SKM-1 treated with dmso at 0.1 percent for 144 hours (cell line): ENCODE data around the gene HIRA.
"Not testable (repeated sequence)": the region's sequence is repeated elsewhere in the genome, so short reads cannot be mapped to it uniquely, and the experiment has no call there.

Source experiments
- DNase-seq: peaks from one replicate; lab custom pipeline; 2025; ENCODE audit not compliant: unreplicated experiment; lab: John Stamatoyannopoulos, UW

HIRA gene

DNA sequence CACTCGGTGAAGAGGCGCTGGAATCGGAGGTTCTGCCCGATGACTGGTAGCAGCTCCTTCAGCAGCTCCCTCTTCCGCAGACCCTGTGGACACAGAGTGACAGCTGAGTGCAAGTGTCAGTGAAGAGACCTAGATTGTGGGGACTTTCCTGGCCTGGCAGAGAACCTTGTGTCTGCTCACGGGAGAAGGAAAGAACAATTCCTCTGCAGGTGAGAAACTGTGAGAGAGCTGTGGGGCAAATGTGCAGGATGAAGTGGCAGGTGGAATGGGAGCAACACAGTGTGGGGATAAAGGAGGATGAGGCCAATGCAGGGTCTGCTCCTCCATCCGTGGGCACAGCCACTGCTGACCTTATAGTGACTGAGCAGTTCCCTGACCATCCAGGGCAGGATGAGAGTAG is 100.1 kb downstream of the HIRA start:
- no peak for DNase-seq

DNA sequence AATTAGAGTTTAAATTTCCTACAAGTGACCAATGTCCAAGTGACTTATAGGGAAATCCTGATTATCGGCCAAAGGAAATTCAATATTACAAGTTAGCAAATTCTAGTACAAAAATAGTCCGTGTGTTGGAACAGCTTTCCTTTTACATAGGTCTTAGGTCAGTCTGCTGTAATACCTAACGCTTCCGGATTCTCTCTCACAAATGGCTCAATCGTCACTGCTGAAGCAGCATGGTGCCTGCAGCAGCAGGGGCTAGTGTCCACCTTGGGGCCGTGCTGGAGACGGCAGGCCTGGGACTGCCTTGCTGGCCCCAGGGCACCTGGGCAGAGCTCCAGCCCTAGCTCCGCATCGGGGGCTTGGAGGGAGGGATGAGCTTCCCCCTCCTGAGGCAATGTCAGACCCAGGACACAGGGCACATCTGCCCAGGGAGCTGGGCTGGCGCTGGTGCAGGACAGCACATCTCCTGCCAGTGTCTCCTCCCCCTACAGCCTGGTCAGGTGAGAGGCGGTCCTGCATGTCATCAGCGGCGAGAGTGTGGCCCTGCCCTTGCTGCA is 100.6 kb downstream of the HIRA start:
- no peak for DNase-seq

DNA sequence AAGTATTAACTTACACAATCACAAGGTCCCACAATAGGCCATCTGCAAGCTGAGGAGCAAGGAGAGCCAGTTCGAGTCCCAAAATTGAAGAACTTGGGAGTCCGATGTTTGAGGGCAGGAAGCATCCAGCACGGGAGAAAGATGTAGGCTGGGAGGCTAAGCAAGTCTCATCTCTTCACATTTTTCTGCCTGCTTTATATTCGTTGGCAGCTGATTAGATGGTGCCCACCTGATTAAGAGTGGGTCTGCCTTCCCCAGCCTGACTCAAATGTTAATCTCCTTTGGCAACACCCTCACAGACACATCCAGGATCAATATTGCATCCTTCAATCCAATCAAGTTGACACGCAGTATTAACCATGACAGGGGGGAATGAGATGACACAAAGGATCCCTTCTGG is 101.3 kb downstream of the HIRA start:
- DNase-seq, result not testable (repeated sequence)

DNA sequence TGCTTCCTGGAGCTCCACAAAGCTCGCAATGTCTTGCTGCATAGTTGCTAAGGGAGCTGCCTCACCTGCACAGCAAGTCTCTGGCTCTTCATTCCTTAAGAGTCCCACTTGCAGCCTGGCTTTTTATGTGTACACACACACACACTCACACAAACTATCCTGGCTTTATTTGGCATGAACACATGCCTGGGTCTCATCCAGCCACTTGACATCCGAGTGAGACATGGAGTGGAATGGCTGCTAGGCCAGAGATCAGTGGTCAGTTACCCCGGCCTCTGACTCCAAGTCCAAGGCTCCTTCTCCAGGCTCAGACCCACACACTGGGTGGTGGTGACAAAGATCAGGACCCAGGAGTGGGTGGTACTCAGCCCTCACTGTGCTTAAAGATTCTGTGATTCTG is 102.1 kb downstream of the HIRA start:
- DNase-seq, result no peak

DNA sequence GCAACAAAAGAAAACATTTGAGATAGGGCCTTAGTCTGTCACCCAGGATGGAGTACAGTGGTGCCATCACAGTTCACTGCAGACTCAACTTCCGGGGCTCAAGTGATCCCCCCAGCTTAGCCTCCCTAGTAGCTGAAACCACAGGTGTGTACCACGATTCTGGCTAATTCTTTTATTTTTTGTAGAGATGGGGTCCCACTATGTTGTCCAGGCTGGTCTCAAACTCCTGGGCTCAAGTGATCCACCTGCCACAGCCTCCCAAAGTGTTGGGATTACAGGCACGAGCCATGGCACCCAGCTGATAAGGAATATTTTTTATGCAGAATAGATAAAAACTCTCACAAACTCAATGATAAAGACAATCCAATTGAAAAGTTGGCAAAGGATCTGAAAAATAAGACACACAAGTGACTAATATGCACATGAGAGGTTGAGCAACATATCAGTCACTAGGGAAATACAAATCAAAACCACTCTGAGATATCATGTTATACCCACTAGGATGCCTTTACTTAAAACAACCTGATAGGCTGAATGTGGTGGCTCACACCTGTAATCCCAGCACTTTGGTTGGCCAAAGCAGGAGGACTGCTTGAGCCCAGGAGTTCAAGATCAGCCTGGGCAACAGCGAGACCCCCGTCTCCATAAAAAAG is 106.1 kb downstream of the HIRA start:
- DNase-seq, result no peak

DNA sequence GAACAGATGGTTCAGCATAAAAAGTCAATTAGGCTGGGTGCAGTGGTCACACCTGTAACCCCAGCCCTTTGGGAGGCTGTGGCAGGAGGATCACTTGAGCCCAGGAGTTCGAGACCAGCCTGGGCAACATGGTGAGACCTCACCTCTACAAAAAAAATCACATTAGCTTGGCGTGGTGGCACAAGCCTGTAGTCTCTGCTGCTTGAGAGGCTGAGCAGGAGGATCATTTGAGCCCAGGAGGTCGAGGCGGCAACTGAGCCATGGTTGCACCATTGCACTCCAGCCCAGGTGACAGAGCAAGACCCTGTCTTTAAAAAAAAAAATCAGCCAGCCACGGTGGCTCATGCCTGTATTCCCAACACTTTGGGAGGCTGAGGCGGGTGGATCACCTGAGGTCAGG is 108.1 kb downstream of the HIRA start:
- DNase-seq, result not testable (repeated sequence)

DNA sequence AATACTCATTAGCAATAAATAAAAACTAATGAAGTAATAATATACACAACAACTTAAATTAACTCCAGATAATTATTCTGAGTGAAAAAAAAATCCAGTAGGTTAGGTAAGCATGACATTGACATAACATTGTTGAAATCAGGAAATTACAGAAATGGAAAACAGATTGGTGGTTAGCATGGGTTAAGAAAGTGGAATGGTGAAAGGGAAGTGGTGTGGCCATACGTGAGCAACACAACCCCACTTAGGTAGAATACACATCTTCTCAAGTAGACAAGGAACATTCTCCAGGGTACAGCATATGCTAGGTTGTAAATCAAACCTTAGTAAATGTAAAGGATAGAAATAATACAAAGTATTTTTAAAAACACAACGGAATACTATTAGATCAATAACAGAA is 109.8 kb downstream of the HIRA start:
- DNase-seq, result peak; percentile 47

DNA sequence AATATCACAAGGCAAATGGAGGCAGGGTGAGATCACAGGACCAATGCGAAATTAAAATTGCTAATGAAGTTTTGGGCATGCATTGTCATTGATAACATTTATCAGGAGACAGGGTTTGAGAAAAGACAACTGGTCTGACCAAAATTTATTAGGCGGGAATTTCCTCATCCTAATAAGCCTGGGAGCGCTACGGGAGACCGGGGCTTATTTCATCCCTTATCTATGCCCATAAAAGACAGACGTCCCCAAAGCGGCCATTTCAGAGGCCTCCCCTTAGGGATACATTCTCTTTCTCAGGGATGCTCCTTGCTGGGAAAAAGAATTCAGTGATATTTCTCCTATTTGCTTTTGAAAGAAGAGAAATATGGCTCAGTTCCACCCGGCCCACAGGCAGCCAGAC is 111.4 kb downstream of the HIRA start:
- not testable (repeated sequence) for DNase-seq

DNA sequence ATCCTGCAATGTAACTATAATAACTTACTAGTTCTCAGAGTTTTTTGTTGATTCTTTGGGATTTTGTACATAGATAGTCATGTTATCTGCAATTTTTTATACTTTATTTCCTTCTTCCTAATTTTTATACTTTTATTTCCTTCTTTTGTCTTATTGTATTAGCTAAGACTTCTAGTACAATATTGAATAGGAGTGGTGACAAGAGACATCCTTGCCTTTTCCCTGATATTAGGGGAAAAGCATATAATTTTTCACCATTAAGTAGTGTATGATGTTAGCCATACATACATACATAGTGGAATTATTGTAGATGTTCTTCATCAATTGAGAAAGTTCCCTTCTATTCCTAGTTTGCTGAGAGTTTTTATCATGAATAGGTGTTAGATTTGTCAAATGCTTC is 112.3 kb downstream of the HIRA start:
- no peak for DNase-seq

DNA sequence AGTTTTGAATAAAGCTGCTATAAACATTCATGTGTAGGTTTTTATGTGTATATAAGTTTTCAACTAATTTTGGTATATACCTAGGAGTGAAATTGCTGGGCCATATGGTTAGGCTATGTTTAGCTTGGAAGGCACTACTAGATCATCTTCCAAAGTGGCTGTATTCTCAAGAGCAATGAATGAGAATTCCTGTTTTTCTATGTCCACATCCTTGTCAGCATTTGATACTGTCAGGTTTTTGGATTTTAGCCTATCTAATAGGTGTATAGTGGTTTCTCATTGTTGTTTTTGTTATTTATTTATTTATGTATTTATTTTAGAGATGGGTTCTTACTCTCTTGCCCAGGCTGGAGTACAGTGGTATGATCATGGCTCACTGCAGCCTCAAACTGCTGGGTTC is 113.7 kb downstream of the HIRA start:
- DNase-seq, result no peak

DNA sequence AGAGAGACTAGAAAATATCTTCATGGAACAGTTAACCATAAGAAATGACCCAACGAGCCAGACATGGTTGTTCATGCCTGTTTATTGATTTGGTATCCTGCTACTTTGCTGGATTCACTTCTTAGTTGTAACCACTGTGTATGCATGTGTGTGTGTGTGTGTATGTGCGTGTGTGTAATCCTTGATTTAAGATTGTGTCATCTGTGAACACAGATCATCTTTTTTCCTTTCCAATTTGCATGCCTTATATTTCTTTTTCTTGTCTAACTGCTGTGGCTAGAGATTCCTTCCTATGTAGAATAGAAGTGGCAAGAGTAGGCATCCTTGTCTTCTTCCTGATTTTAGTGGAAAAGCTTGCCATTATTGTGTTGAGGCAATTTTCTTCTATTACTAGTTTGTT is 123.7 kb downstream of the HIRA start:
- no peak for DNase-seq

DNA sequence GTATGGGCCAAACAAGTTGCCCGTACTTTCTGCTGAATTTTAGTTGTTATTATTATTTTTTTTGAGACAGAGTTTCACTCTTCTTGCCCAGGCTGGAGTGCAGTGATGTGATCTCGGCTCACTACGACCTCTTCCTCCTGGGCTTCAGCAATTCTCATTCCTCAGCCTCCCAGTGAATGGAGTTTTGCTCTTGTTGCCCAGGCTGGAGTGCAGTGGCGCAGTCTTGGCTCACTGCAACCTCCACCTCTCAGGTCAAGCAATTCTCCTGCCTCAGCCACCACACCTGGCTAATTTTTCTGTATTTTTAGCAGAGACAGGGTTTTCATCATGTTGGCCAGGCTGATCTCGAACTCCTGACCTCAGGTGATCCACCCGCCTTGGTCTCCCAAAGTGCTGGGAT is 125.0 kb downstream of the HIRA start:
- not testable (repeated sequence) for DNase-seq

DNA sequence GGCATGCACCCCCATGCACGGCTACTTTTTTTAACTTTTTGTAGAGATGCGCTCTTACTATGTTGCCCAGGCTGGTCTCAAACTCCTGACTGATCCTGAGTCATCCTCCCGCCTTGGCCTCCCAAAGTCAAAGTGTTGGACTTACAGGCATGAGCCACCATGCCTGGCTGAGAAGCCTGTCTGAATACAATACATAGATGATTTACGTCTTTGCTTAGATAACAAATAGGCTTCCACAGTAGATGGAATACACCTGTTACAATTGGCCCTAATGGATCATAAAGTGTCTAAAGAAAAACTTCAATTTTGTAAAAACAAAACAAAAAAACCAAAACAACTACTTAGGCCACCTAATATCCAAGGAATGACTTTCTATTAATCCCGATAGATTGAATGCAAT is 127.0 kb downstream of the HIRA start:
- no peak for DNase-seq

DNA sequence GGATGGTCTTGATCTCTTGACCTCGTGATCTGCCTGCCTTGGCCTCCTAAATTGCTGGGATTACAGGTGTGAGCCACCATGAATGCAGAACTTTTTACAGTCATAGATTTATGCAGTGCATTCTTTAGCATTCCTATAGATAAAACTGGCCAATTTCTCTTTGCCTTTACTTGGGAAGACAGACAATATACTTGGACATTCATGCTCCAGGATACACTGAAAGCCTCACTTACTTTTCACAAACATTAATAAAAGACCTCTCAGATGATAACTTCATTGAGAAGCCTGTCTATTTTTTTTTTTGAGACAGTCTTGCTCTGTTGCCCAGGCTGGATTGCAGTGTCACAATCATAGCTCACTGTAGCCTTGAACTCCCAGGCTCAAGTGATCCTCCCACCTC is 127.7 kb downstream of the HIRA start:
- DNase-seq, result no peak

DNA sequence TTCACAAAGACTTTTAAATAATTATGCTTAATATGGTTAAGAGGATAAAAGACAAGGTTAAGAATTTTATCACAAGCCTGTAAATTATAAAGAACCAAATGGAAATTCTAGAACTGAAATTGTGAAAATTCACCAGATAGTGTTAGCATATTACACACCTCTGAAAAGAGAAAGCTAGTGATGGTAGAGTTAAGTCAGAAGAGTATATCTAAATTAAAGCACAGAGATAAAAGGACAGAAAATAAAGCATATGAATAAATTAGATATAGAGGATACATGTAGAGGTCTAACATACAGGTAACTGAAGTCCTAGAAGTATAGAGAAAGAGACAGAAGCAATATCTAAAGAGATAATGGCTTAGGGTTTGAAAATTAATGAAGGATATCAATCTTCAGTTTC is 135.8 kb downstream of the HIRA start:
- DNase-seq, result no peak

DNA sequence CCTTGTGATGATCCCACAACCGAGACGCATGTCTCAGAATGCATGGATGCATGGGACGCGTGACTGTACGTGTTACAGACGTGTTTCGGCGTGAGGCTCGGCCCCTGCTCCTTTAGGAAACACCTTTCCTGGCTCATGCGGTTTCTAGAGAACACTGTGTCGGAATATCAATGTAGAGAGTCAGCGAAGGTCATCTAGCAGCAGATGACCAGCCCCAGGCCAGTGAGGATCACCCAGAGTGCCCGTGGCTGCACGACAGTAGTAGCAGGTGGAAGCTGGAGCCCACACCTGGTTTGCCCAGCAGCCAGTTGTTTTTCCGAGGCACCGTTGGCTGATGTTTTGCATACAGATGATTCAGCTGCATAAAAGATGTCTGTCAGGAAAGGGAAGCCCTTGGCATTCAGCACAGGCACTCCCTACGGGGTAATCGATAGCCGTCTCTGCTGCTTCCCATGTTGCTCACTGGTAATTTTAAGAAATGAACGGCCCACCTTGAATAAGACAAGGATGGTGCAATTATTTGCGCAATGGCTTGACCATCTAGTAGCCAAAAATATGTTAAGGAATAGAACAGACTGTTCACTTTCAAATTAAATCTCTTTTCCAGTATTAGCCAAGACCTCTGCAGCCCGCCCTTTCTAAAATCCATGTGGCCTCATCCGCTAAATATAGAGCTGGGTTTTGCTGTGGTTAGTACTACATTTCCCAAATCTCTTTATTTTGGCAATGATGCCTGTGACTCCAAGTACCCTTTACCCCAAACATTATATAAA is 138.9 kb downstream of the HIRA start:
- peak; percentile 59 for DNase-seq

DNA sequence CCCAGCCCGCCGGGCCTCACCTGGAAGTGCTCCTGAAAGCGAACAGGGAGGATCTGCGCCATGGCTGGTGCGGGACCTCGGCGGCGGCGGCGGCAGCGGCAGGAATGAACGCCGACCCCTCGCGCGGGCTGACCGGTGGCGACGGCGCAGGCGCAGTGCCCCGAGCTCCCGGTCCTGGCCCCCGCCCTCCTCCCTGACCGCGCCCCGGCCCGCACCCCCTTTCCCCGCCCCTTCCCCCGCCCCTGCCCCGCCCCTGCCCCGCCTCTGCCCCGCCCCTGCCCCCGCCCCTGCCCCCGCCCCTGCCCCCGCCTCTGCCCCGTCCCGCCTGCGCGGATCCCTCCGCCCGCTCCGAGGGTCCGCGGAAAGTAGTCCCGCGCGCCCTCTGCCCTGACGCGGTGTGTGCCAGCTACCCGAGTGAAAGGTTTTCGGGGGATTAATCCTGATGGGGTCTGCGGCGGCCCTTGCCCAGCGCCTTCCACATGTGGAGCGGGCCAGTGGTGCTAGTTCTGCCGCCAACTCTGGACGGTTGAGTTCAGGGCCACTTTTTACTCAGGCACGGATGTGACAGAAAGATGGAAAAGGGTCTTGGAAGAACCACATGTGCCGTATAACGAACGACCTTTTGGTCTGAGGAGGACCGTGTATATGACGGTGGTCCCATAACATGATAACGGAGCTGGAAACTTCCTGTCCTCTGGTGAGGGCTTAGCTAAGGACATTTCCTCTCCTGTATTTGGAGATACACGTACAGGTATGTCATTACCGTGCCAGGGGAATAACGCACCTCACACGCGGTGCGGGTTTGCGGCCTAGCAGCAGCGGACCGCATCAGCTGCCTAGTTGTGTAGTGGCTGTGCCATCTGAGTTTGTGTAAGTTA is 139.7 kb downstream of the HIRA start, which contains the start of gene CLTCL1:
Gene CLTCL1, minus strand, starts transcription at position 140 of the 878 bp plus-strand sequence. Its CDS starts 78 bp downstream, at position 62.
- peak; percentile 43 for DNase-seq

DNA sequence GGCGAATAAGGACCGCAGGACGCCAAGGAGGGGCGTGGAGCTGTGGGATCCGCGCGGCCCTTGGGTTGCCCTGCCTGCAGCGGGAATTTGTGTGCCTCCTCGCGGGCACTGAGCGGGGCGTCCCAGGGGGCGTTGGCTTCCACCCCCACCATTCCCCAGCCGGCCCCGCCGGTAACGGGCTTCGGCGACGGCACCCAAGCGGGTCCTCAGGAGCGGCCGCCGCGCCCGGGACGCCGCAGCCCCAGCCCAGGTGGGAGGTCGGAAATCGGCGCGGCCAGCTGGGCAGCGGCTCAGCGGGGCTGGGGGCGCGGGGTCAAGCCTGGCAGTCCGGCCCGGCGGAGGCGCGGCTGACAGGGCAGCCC is 140.3 kb downstream of the HIRA start:
- DNase-seq, result no peak

DNA sequence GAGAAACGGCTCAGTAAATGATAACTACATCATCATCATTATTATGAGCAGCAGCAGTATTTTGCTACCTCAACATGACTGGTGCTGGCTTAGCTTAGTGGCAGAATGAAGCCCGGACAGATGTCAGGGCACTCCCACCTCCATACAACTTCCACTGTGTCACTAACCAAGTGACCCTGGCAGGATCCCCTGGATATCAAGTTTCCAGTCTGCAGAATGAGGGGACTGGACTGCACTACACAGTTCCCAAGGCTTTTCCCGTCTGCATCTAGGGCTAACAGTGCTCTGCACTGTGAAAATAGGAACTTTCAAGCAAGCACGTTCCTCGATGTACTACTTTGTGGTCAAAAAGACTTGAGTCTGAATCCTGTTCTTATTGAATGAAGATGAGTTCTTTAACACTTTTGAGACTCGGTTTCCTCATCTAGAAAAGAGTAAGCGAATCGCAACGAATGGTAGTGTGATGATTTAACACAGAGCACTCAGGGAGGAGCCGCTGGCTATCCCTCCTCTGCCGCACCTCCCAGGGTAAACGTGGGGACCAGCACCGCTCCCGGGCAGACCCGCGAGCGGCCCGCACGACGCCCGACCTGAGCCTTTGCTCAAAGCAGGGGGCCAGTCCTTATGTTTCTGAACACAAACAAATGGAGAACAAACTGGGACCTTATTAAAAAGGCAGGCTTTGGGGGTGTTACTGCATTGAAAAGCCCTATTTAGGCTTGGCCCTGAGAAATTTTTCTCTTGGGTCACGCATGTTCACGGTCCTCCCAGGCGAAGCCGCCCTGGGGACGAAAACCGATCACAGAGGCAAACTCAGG is 140.9 kb downstream of the HIRA start:
- no peak for DNase-seq

DNA sequence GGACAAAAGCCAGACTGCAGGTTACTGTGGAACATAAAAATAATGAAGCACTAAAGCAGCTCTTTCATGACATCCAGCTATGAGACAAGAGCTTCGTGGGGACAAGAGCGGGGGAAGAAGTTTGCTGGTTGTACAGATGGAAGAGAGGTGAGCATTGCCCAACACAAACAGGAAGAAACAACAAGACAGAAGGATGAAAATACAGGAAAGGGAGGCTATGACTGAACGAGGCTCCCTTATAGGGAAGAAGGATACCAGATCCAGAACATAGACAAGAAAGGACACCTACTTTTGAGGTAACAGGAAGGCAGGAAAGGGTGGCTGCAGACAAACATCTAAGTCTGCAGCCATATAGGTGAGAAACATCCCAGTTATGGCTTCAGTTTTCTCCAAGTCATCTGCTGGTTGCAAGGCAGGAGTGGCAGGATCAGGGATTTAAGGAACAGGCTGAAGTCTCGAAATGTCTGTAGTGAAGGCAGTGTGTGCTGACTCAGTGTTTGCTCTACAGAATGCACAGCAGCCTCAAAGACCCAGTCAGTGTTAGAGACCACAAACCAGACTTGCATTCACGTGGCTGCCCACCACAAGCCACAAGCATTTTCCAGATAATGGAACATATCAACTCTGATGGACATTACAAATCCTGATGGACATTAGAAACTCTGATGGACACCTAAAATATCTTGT is 141.9 kb downstream of the HIRA start:
- DNase-seq, result no peak
